Activated CD8-positive, alpha-beta memory T cell treated with anti-CD3 and anti-CD28 coated beads for 36 hours (primary cell): Measurements from ENCODE around the gene ASXL2. TPM values are rescaled to one million over a fixed set of nuclear protein-coding genes. Genes with fewer than 3 reads are reported as not detected.
"Not testable (repeated sequence)": the region's sequence is repeated elsewhere in the genome, so short reads cannot be mapped to it uniquely, and the experiment has no call there.

ENCODE experiments used
- CTCF ChIA-PET: fragments of 350-600 bp; sonication (Branson Sonifier 250); formaldehyde crosslinking; loops from one replicate; lab custom pipeline; 2021; ENCODE audit warnings: antibody characterized with exemption; lab: Charles Lee
- POLR2A ChIA-PET: fragments of 350-600 bp; sonication (Branson Sonifier 250); formaldehyde crosslinking; loops from one replicate; lab custom pipeline; 2021; ENCODE audit warnings: antibody characterized with exemption; lab: Charles Lee
- total RNA-seq, 2 experiments: library from RNA; stranded (reverse); gene quantifications; one replicate each; pipeline ENCODE4 v1.2.3, GENCODE V29; 2021

The ASXL2 gene
- 10 to 100 TPM; 84.2 to 84.7 TPM for total RNA-seq

GRCh38 chr2:25878361-25879132, at the start of gene ASXL2:
Gene ASXL2 (minus strand): TSS chr2:25878487. CDS start chr2:25878222, 265 bp downstream.
- CTCF ChIA-PET = interaction anchor here (1.0 to 1.7 kb wide), 3 partner anchors 63 to 392 kb away, joined by 3 to 4 read pairs (median 4); no protein-coding TSS in a partner anchor
- POLR2A ChIA-PET = interaction anchor here (0.6 to 1.2 kb wide), 10 partner anchors 11 to 206 kb away, joined by 3 to 9 read pairs (median 4); partner anchors contain the start of gene KIF3C

- CTCF ChIA-PET = no interaction called here
- POLR2A ChIA-PET = no interaction called here
Measured at GRCh38 chr2:25926984-25927756, 48.9 kb upstream of the ASXL2 start.

- ChIA-PET CTCF (interaction anchor here (0.7 kb wide), 1 partner anchor 16 kb away, joined by 3 read pairs; no protein-coding TSS in a partner anchor), POLR2A (no interaction called here)
Measured at GRCh38 chr2:25922501-25922900, 44.2 kb upstream of the ASXL2 start.

DNA sequence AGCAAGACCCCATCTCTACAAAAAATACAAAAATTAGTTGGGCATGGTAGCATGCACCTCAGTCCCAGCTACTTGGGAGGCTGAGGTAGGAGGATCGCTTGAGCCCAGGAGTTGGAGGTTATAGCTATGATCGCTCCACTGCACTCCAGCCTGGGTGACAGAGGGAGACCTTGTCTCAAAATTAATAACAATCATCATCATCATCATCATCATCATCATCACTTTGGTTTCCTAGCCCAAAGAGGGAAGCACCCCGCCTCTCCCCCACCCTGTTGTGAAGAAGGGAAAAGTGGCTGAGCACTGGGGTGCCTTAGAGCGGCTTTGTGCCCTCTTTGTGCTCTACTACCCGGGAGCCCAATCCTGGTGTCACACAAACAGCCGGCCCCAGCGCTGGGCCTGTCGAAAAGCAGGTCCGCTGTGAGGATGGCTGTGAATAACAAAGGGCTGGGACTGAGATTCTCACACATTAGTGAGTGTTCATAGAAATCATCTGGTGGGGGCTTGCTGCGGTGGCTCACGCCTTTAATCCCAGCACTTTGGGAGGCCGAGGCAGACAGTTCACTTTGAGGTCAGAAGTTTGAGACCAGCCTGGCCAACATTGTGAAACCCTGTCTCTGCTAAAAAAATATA, 42.6 kb upstream of the ASXL2 start:
- CTCF ChIA-PET = interaction anchor here (0.7 kb wide), 1 partner anchor 18 kb away, joined by 3 read pairs; no protein-coding TSS in a partner anchor
- POLR2A ChIA-PET = no interaction called here

- CTCF ChIA-PET = interaction anchor here (0.7 kb wide), 1 partner anchor 19 kb away, joined by 3 read pairs; no protein-coding TSS in a partner anchor
- POLR2A ChIA-PET = no interaction called here
Measured at GRCh38 chr2:25920336-25920735, 42.0 kb upstream of the ASXL2 start.

DNA sequence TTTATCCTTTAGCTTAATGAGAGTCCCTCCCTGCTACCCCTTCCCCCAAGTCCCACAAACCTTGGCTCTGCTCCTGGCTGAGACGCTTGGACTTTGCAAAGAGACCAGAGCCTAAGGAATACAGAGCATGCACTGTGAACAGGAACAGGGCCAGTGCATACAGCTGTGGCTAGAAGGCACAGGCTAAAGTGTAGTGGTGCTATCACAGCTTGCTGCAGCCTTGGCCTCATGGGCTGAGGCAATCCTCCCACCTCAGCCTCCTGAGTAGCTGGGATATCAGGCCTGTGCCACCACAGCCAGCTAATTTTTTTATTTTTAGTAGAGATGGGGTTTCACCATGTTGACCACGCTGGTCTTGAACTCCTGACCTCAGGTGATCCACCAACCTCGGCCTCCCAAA, 39.5 kb upstream of the ASXL2 start:
- ChIA-PET POLR2A (interaction anchor here (0.5 kb wide), 1 partner anchor 281 kb away, joined by 6 read pairs; no protein-coding TSS in a partner anchor), CTCF (no interaction called here)

- POLR2A ChIA-PET, CTCF ChIA-PET: not testable (repeated sequence)
Measured at GRCh38 chr2:25917411-25917810, 39.1 kb upstream of the ASXL2 start.

- CTCF ChIA-PET, POLR2A ChIA-PET: not testable (repeated sequence)
Measured at GRCh38 chr2:25915944-25916772, 37.9 kb upstream of the ASXL2 start.

GRCh38 chr2:25915411-25915810, 37.1 kb upstream of the ASXL2 start:
- CTCF ChIA-PET, POLR2A ChIA-PET: not testable (repeated sequence)

- CTCF ChIA-PET, POLR2A ChIA-PET: not testable (repeated sequence)
Measured at GRCh38 chr2:25913696-25913973, 35.3 kb upstream of the ASXL2 start.

DNA sequence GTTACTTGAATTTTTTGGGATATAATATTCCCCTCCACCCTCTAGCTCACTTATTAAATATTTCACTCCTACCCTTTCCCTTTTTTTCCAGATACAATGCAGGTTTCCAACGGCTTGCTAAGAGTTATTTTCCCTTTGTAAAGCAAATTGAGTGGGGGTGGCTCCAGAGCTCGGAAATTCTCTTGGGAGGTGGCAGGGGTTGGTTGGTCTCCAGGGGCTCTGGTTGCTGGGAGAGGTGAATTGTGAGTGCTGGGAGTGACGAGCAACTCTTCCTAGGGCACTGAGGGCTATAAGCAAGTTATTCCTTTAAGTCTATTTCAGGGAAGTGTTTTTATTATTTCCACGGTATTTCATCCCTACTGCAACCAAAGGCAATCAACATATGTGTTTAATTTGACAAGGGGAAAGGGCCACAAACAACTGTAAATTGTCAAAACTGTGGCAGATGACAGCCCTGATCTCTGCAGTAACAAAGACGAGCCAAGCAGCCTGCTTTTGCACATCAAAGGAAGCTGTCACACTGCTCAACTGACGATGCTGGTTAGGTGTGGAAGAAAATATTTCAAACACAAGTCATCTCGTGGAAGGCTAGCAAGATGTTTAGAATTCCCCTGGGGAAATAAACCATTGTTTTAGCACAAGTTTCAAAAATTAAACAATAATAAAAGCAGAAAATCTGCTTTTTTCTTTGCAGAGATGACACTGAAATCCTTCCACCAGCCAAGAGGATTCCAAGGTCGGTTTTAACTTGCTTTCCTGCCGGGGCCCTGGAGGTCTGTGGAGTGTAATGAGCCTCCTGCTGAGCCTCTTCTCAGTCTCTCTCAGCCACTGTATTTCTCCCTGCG, 34.8 kb upstream of the ASXL2 start:
- POLR2A ChIA-PET = no interaction called here

GRCh38 chr2:25909574-25909973, 31.3 kb upstream of the ASXL2 start:
- POLR2A ChIA-PET = not testable (repeated sequence)
- CTCF ChIA-PET = interaction anchor here (0.6 kb wide), 1 partner anchor 1251 kb away, joined by 3 read pairs; no protein-coding TSS in a partner anchor

More for the DNA sequence above, 34.8 kb upstream of the ASXL2 start:
- CTCF ChIA-PET = interaction anchor here (0.6 kb wide), 1 partner anchor 96 kb away, joined by 3 read pairs; no protein-coding TSS in a partner anchor

DNA sequence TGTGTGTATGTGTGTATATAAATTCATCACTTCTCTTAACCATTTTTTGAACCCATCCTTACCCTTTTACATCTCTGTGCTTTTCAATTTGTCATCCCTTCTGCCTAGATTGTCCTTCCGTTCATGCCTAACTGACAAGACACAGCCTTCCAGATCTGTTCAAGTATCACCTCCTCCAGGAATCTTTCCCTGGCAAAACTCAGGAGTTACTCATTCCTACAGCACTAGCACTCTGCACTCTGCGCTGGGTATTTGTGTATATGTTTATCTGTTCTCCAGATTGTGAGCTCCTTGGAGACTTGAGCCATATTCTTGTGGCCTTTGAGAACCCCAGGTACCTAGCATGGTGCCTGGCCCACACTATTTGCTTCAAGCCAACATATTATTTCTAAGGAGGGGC, 26.8 kb upstream of the ASXL2 start:
- POLR2A ChIA-PET = interaction anchor here (0.7 kb wide), 1 partner anchor 49 kb away, joined by 9 read pairs; no protein-coding TSS in a partner anchor
- CTCF ChIA-PET = no interaction called here

DNA sequence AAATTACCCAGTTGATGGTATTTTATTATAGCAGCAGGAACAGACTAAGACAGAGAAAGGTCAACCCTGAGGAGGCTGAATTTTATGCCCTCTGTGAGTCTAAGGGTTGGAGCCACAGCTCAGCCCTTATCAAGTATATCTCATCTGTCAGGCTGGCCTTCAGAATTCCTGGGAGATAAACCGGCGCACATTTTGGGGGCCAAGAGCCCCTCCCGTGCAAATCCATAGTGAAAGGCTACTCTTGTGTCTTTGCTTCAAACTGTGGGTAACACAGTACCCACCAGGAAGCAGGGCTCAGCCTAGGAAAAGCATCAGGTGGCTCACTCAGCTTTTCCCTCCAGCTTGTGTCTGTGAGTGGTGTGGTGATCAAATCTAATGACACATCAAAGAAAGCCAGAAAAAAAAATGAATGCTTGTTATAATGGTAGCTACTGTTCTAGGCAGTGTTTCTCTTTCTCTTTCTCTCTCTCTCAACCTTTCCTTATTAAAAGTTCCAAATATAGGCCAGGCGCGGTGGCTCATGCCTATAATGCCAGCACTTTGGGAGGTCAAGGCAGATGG, 25.0 kb upstream of the ASXL2 start:
- POLR2A ChIA-PET = interaction anchor here (0.6 kb wide), 1 partner anchor 22 kb away, joined by 3 read pairs; no protein-coding TSS in a partner anchor
- CTCF ChIA-PET = no interaction called here

DNA sequence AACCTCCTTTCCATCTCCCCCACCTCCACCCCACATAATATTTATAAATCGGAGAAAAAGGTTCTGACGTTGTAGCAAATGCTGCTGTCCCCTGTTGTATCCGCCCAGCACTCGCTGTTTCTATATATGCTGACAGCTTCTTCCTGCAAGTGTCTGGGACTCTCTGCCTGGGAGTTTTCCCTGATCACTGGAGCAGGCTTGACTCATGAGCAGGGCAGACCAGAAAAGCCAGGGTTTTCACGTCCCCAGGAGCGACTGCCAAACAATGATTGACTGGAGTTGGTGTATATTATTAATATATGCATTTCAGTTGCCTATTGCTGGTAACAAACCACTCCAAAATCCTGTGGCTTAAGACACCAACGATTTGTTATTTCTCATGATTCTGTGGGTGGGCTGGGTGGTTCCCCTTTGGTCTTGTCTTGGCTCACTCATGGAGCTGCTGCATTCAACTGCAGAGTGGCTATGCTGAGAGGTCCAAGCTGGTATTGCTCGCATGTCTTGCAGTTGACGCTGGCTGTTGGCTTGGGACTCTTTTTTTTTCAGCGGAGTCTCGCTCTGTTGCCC, 21.2 kb upstream of the ASXL2 start:
- ChIA-PET CTCF (no interaction called here), POLR2A (interaction anchor here (0.6 kb wide), 1 partner anchor 1824 kb away, joined by 3 read pairs; no protein-coding TSS in a partner anchor)

GRCh38 chr2:25897506-25897905, 19.2 kb upstream of the ASXL2 start:
- ChIA-PET CTCF (no interaction called here), POLR2A (no interaction called here)

DNA sequence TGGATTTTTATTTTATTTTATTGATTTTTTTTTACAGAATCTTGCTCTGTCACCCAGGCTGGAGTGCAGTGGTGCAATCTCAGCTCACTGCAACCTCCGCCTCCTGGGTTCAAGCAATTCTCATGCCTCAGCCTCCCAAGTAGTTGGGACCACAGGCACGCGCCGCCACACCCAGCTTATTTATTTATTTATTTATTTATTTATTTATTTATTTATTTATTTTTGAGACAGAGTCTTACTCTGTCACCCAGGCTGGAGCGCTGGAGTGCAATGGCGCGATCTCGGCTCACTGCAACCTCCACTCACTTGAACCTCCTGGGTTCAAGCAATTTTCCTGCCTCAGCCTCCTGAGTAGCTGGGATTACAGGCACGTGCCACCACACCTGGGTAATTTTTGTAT, 18.0 kb upstream of the ASXL2 start:
- CTCF ChIA-PET, POLR2A ChIA-PET: not testable (repeated sequence)
